Neural progenitor cell (in vitro differentiated cells): ENCODE measurements around the gene ABL1. TPM values are rescaled to one million over a fixed set of nuclear protein-coding genes. Genes with fewer than 3 reads are reported as not detected.

Experiments
- DNase-seq: peaks from one replicate; pipeline ENCODE4 v3.0.0-alpha.2; 2016; ENCODE audit warnings: low spot score
- H2AFZ ChIP-seq: fragments of 200-600 bp; sonication (generic); replicated peaks from 2 replicates; pipeline ENCODE4 v1.6.1; 2016; ENCODE audit warnings: antibody characterized with exemption
- H3F3A ChIP-seq: fragments of 200-600 bp; sonication (generic); 2 replicates; pipeline ENCODE4 v1.6.1; 2016; ENCODE audit warnings: antibody characterized with exemption, low read depth
- H3K27ac ChIP-seq: fragments of 200-600 bp; sonication (generic); 2 replicates; pipeline ENCODE4 v1.5.1; 2016; ENCODE audit warnings: mild to moderate bottlenecking
- H3K27me3 ChIP-seq: fragments of 200-600 bp; sonication (generic); 2 replicates; pipeline ENCODE4 v1.6.1; 2016; ENCODE audit warnings: mild to moderate bottlenecking, moderate library complexity
- H3K36me3 ChIP-seq: fragments of 200-600 bp; sonication (generic); 2 replicates; pipeline ENCODE4 v1.5.1; 2016
- H3K4me1 ChIP-seq: fragments of 200-600 bp; sonication (generic); 2 replicates; pipeline ENCODE4 v1.6.1; 2016; ENCODE audit warnings: mixed run types
- H3K4me2 ChIP-seq: fragments of 200-600 bp; sonication (generic); 2 replicates; pipeline ENCODE4 v1.6.1; 2016
- H3K4me3 ChIP-seq: fragments of 200-600 bp; sonication (generic); 2 replicates; pipeline ENCODE4 v1.5.1; 2016
- H3K79me2 ChIP-seq: fragments of 200-600 bp; sonication (generic); 2 replicates; pipeline ENCODE4 v1.6.1; 2016; ENCODE audit warnings: low read depth
- H3K9ac ChIP-seq: fragments of 200-600 bp; sonication (generic); 2 replicates; pipeline ENCODE4 v1.6.1; 2016
- H3K9me3 ChIP-seq: fragments of 200-600 bp; sonication (generic); 2 replicates; pipeline ENCODE4 v1.5.1; 2016; ENCODE audit warnings: low read depth
- H4K20me1 ChIP-seq: fragments of 200-600 bp; sonication (generic); 2 replicates; pipeline ENCODE4 v1.6.1; 2016; ENCODE audit warnings: low read depth
- H3K27ac Mint-ChIP-seq: 3 replicates; pipeline ENCODE4 v1.8.0; 2021; ENCODE audit warnings: mixed read lengths
- H3K27me3 Mint-ChIP-seq: 2 replicates; pipeline ENCODE4 v1.8.0; 2022; ENCODE audit warnings: low read depth, mild to moderate bottlenecking, inconsistent platforms, moderate library complexity, mixed read lengths; ENCODE audit not compliant: insufficient read depth
- H3K36me3 Mint-ChIP-seq: 3 replicates; pipeline ENCODE4 v1.8.0; 2021; ENCODE audit warnings: mixed read lengths
- H3K4me1 Mint-ChIP-seq: 3 replicates; pipeline ENCODE4 v1.8.0; 2021; ENCODE audit warnings: mixed read lengths
- H3K4me3 Mint-ChIP-seq: 3 replicates; pipeline ENCODE4 v1.8.0; 2021; ENCODE audit warnings: mild to moderate bottlenecking, moderate library complexity, mixed read lengths
- H3K9me3 Mint-ChIP-seq: 3 replicates; pipeline ENCODE4 v1.8.0; 2020; ENCODE audit warnings: mixed read lengths
- CTCF ChIP-seq: fragments of 200-600 bp; sonication (generic); IDR thresholded peaks from 2 replicates; pipeline ENCODE4 v1.5.1; 2017; ENCODE audit warnings: antibody characterized with exemption, mild to moderate bottlenecking
- EZH2 ChIP-seq: fragments of 200-600 bp; sonication (generic); IDR thresholded peaks from 2 replicates; pipeline ENCODE4 v1.6.1; 2017; ENCODE audit warnings: antibody characterized with exemption, mild to moderate bottlenecking, moderate library complexity
- EZH2phosphoT487 ChIP-seq: fragments of 200-600 bp; sonication (generic); IDR thresholded peaks from 2 replicates; pipeline ENCODE4 v1.6.1; 2017; ENCODE audit warnings: antibody characterized with exemption
- total RNA-seq: library from RNA; depleted of rRNA; stranded (reverse); fragments of >200 nt; gene quantifications from 2 replicates; pipeline ENCODE4 v1.2.3, GENCODE V29; 2015; ENCODE audit warnings: low replicate concordance

ABL1 gene
- total RNA-seq, 1 donor from 2014 or later, result 38.4 TPM

- Mint-ChIP-seq H3K4me3 (no peak overlapping the region), H3K9me3 (no peaks in the 10 kb centered on the region), H3K27me3 (peaks cover 17% of the 10 kb centered on the region), H3K4me1 (peaks cover 28% of the 10 kb centered on the region), H3K36me3 (no peaks in the 10 kb centered on the region), H3K27ac (no peak overlapping the region)
- no peak overlapping the region for H2AFZ ChIP-seq
- peaks cover 4% of the 10 kb centered on the region for H4K20me1 ChIP-seq
- H3K4me2 ChIP-seq, result no peak overlapping the region
- peaks cover 19% of the 10 kb centered on the region for H3F3A ChIP-seq
- H3K27ac ChIP-seq, result no peak overlapping the region
- no peaks in the 10 kb centered on the region for H3K36me3 ChIP-seq
- no peak overlapping the region for H3K4me3 ChIP-seq
- H3K9ac ChIP-seq, result no peak overlapping the region
- DNase-seq, result no peak
- TF ChIP-seq EZH2, result no peak
- TF ChIP-seq CTCF, result no peak
- TF ChIP-seq EZH2phosphoT487, result no peak
- peaks cover 2% of the 10 kb centered on the region for H3K27me3 ChIP-seq
- no peaks in the 10 kb centered on the region for H3K9me3 ChIP-seq
- H3K4me1 ChIP-seq, result peaks cover 17% of the 10 kb centered on the region
- no peaks in the 10 kb centered on the region for H3K79me2 ChIP-seq
These were observed 94.6 kb downstream of the ABL1 start for GRCh38 chr9:130929571-130930038.

GRCh38 chr9:130930132-130930803 is 95.2 kb downstream of the ABL1 start:
- H3K27ac Mint-ChIP-seq, result peak overlapping the region; percentile 70
- no peak for DNase-seq
- H3K9me3 ChIP-seq, result no peaks in the 10 kb centered on the region
- no peak overlapping the region for H3K4me3 ChIP-seq
- H3K9ac ChIP-seq, result no peak overlapping the region
- H3K9me3 Mint-ChIP-seq, result no peaks in the 10 kb centered on the region
- H3K36me3 ChIP-seq, result no peaks in the 10 kb centered on the region
- H3K27me3 Mint-ChIP-seq, result peaks cover 22% of the 10 kb centered on the region
- no peaks in the 10 kb centered on the region for H3K79me2 ChIP-seq
- H3K27ac ChIP-seq, result no peak overlapping the region
- H3K4me2 ChIP-seq, result no peak overlapping the region
- peaks cover 9% of the 10 kb centered on the region for H3K27me3 ChIP-seq
- peaks cover 17% of the 10 kb centered on the region for H3K4me1 ChIP-seq
- H4K20me1 ChIP-seq, result peaks cover 4% of the 10 kb centered on the region
- no peak overlapping the region for H3K4me3 Mint-ChIP-seq
- no peaks in the 10 kb centered on the region for H3K36me3 Mint-ChIP-seq
- TF ChIP-seq EZH2 (no peak), EZH2phosphoT487 (no peak), CTCF (no peak)
- peaks cover 34% of the 10 kb centered on the region for H3K4me1 Mint-ChIP-seq
- peaks cover 19% of the 10 kb centered on the region for H3F3A ChIP-seq
- no peak overlapping the region for H2AFZ ChIP-seq

- DNase-seq, result no peak
- Histone ChIP-seq H3K9ac (no peak overlapping the region), H4K20me1 (peaks cover 9% of the 10 kb centered on the region), H3K79me2 (no peaks in the 10 kb centered on the region), H3F3A (peaks cover 23% of the 10 kb centered on the region), H2AFZ (no peak overlapping the region), H3K9me3 (no peaks in the 10 kb centered on the region), H3K4me2 (no peak overlapping the region), H3K27ac (no peak overlapping the region), H3K27me3 (peaks cover 9% of the 10 kb centered on the region), H3K4me1 (peaks cover 17% of the 10 kb centered on the region), H3K36me3 (no peaks in the 10 kb centered on the region), H3K4me3 (no peak overlapping the region)
- Mint-ChIP-seq H3K27ac (no peak overlapping the region), H3K27me3 (peaks cover 22% of the 10 kb centered on the region), H3K4me3 (no peak overlapping the region), H3K36me3 (no peaks in the 10 kb centered on the region), H3K9me3 (no peaks in the 10 kb centered on the region), H3K4me1 (peaks cover 34% of the 10 kb centered on the region)
- no peak for TF ChIP-seq EZH2
- no peak for TF ChIP-seq CTCF
- TF ChIP-seq EZH2phosphoT487, result no peak
These were observed 95.8 kb downstream of the ABL1 start for GRCh38 chr9:130930804-130931349.
